Liver (tissue), 9 donors: Measurements from ENCODE around the gene DDR2. TPM values are rescaled to one million over a fixed set of nuclear protein-coding genes. Genes with fewer than 3 reads are reported as not detected.

Experiments
- DNase-seq: peaks from one replicate; pipeline ENCODE4 v3.0.0-alpha.2; 2017; ENCODE audit warnings: low spot score
- H3K27ac ChIP-seq, 2 donors: one replicate each; pipeline ENCODE4 v1.7.0; 2013; ENCODE audit warnings: inconsistent platforms in 2 of 2, low read length in 2 of 2, control low read depth in 1 of 2, low read depth in 1 of 2, mild to moderate bottlenecking in 1 of 2
- H3K27me3 ChIP-seq, 4 donors: one replicate each; pipeline versions ENCODE4 v1.6.1 to v1.7.0; 2013; ENCODE audit warnings: low read length in 3 of 4, inconsistent platforms in 1 of 4, mild to moderate bottlenecking in 1 of 4, moderate library complexity in 1 of 4; ENCODE audit not compliant: control insufficient read depth in 4 of 4, insufficient read depth in 4 of 4
- H3K36me3 ChIP-seq, 4 donors: one replicate each; pipeline versions ENCODE4 v1.6.1 to v1.7.0; 2013; ENCODE audit warnings: low read length in 3 of 4, mild to moderate bottlenecking in 3 of 4, low read depth in 1 of 4, moderate library complexity in 1 of 4; ENCODE audit not compliant: control insufficient read depth in 4 of 4, insufficient read depth in 3 of 4
- H3K4me1 ChIP-seq, 4 donors: one replicate each; pipeline versions ENCODE4 v1.6.1 to v1.7.0; 2013; ENCODE audit warnings: low read length in 3 of 4, mild to moderate bottlenecking in 3 of 4, moderate library complexity in 1 of 4; ENCODE audit not compliant: control insufficient read depth in 4 of 4, insufficient read depth in 4 of 4
- H3K4me3 ChIP-seq, 3 donors: one replicate each; pipeline versions ENCODE4 v1.6.1 to v1.7.0; 2013; ENCODE audit warnings: low read length in 3 of 3, control low read depth in 1 of 3, low read depth in 1 of 3, mild to moderate bottlenecking in 1 of 3
- H3K9ac ChIP-seq, 2 donors: one replicate each; pipeline ENCODE4 v1.7.0; 2013; ENCODE audit warnings: low read length in 2 of 2, mild to moderate bottlenecking in 2 of 2, moderate library complexity in 2 of 2, control low read depth in 1 of 2, low read depth in 1 of 2
- H3K9me3 ChIP-seq, 4 donors: one replicate each; pipeline versions ENCODE4 v1.6.1 to v1.7.0; 2013; ENCODE audit warnings: low read length in 3 of 4; ENCODE audit not compliant: control insufficient read depth in 4 of 4
- ATF3 ChIP-seq: IDR thresholded peaks from 2 replicates; pipeline ENCODE4 v1.6.1; 2016; ENCODE audit warnings: antibody characterized with exemption
- CTCF ChIP-seq: fragments of 150-350 bp; IDR thresholded peaks from 2 replicates; pipeline ENCODE4 v1.5.1; 2017; ENCODE audit warnings: improper control_type of control experiment, low read depth, low read length; ENCODE audit not compliant: missing input control
- EGR1 ChIP-seq, 2 donors: IDR thresholded peaks; 2 replicates each; pipeline ENCODE4 v1.6.1; 2016 to 2018; ENCODE audit warnings: antibody characterized with exemption in 2 of 2, low read depth in 2 of 2
- FOXA1 ChIP-seq: IDR thresholded peaks from 2 replicates; pipeline ENCODE4 v1.6.1; 2016; ENCODE audit warnings: antibody characterized with exemption
- FOXA2 ChIP-seq: IDR thresholded peaks from 2 replicates; pipeline ENCODE4 v1.6.1; 2016; ENCODE audit warnings: antibody characterized with exemption
- GABPA ChIP-seq, 2 donors: IDR thresholded peaks in 1 of 2; conservative IDR thresholded peaks in 1 of 2; 2 replicates each; pipeline ENCODE4 v1.6.1; 2016; ENCODE audit warnings: antibody characterized with exemption in 2 of 2, mild to moderate bottlenecking in 1 of 2, moderate library complexity in 1 of 2
- HNF4A ChIP-seq, 2 donors: conservative IDR thresholded peaks; 2 replicates each; pipeline ENCODE4 v1.6.1; 2016; ENCODE audit warnings: antibody characterized with exemption in 2 of 2, mild to moderate bottlenecking in 2 of 2
- HNF4G ChIP-seq: IDR thresholded peaks from 2 replicates; pipeline ENCODE4 v1.6.1; 2016; ENCODE audit warnings: antibody characterized with exemption
- JUND ChIP-seq, 2 donors: IDR thresholded peaks; 2 replicates each; pipeline ENCODE4 v1.6.1; 2016; ENCODE audit warnings: antibody characterized with exemption in 2 of 2
- MAX ChIP-seq: IDR thresholded peaks from 2 replicates; pipeline ENCODE4 v1.6.1; 2016; ENCODE audit warnings: antibody characterized with exemption
- NR2F2 ChIP-seq: IDR thresholded peaks from 2 replicates; pipeline ENCODE4 v1.6.1; 2016; ENCODE audit warnings: antibody characterized with exemption
- RAD21 ChIP-seq, 2 donors: IDR thresholded peaks; 2 replicates each; pipeline ENCODE4 v1.6.1; 2016; ENCODE audit warnings: antibody characterized with exemption in 2 of 2, mild to moderate bottlenecking in 2 of 2
- REST ChIP-seq: IDR thresholded peaks from 2 replicates; pipeline ENCODE4 v1.6.1; 2016; ENCODE audit warnings: antibody characterized with exemption, mild to moderate bottlenecking
- RXRA ChIP-seq, 2 donors: IDR thresholded peaks; 2 replicates each; pipeline ENCODE4 v1.6.1; 2017 to 2018; ENCODE audit warnings: antibody characterized with exemption in 2 of 2, mild to moderate bottlenecking in 1 of 2
- SP1 ChIP-seq: IDR thresholded peaks from 2 replicates; pipeline ENCODE4 v1.6.1; 2018; ENCODE audit warnings: antibody characterized with exemption, mild to moderate bottlenecking
- TAF1 ChIP-seq: conservative IDR thresholded peaks from 2 replicates; pipeline ENCODE4 v1.6.1; 2016; ENCODE audit warnings: antibody characterized with exemption, mild to moderate bottlenecking
- YY1 ChIP-seq: IDR thresholded peaks from 2 replicates; pipeline ENCODE4 v1.6.1; 2016; ENCODE audit warnings: antibody characterized with exemption, mild to moderate bottlenecking
- ZBTB33 ChIP-seq: IDR thresholded peaks from 2 replicates; pipeline ENCODE4 v1.6.1; 2016; ENCODE audit warnings: antibody characterized with exemption
- WGBS: extraction: QIAGEN DNeasy Blood & Tissue Kit; methylation state at CpG from one replicate; pipeline ENCODE4 v1.1.7; 2013; 5-methylcytosine and 5-hydroxymethylcytosine counted together
- polyA plus RNA-seq, 2 donors: library from polyadenylated mRNA; stranded (reverse) in 1 of 2; unstranded in 1 of 2; fragments of 200-250 nt in 1 of 2; fragments of >200 nt in 1 of 2; fragmentation: Nextera tagmentation in 1 of 2; extraction: Ambion mirVana in 1 of 2; gene quantifications; one replicate each; pipeline versions ENCODE4 v1.2.1 to v1.2.3, GENCODE V29; 2013 to 2015
- total RNA-seq, 2 donors: library from RNA; depleted of rRNA; stranded (reverse); fragments of >200 nt; gene quantifications; one replicate each; pipeline ENCODE4 v1.2.3, GENCODE V29; 2014
- donor health status: healthy.
- donor health status: healthy.
- donor health status: healthy.
- donor health status: healthy.
- donor health status: healthy.

Gene DDR2
- total and polyA plus RNA-seq, 4 donors = 1.2 to 6.4 (median 2.1) TPM

- Histone ChIP-seq H3K27me3 (no peaks in the 10 kb centered on the region), H3K9me3 (no peaks in the 10 kb centered on the region), H3K9ac (no peak overlapping the region), H3K4me3 (no peak overlapping the region), H3K27ac (no peak overlapping the region), H3K4me1 (no peaks in the 10 kb centered on the region), H3K36me3 (peaks cover 0 to 2% (median 0%) of the 10 kb centered on the region in 4 donors)
- TF ChIP-seq RXRA (IDR thresholded peaks at IDR 0.05) (no peak), EGR1 (IDR thresholded peaks at IDR 0.05; ENCODE audit: low read depth in 2 of 2) (no peak), ATF3 (no peak), TAF1 (no peak), YY1 (no peak), REST (no peak), NR2F2 (no peak), FOXA2 (no peak), ZBTB33 (no peak), JUND (IDR thresholded peaks at IDR 0.05) (no peak), MAX (no peak), CTCF (no peak), RAD21 (IDR thresholded peaks at IDR 0.05) (no peak)
- DNase-seq = no peak
- WGBS = 90% methylated on average over 4 of the region's 4 CpGs
Measured at GRCh38 chr1:162645666-162646065, 13.4 kb downstream of the DDR2 start.

GRCh38 chr1:162649583-162649982 is 17.3 kb downstream of the DDR2 start:
- WGBS = 92% methylated on average over 3 of the region's 3 CpGs
- H3K27ac ChIP-seq = no peak overlapping the region
- no peaks in the 10 kb centered on the region for H3K27me3 ChIP-seq
- no peaks in the 10 kb centered on the region for H3K9me3 ChIP-seq
- H3K9ac ChIP-seq = no peak overlapping the region
- peaks cover 0 to 2% (median 0%) of the 10 kb centered on the region in 4 donors for H3K36me3 ChIP-seq
- no peak for DNase-seq
- no peaks in the 10 kb centered on the region for H3K4me1 ChIP-seq
- no peak overlapping the region for H3K4me3 ChIP-seq
- TF ChIP-seq GABPA (IDR thresholded peaks at IDR 0.05 in 1 of 2, conservative IDR thresholded peaks at IDR 0.05 in 1 of 2) = no peak
- TF ChIP-seq ZBTB33 = no peak
- TF ChIP-seq TAF1 = no peak
- TF ChIP-seq HNF4A (conservative IDR thresholded peaks at IDR 0.05) = no peak
- no peak for TF ChIP-seq EGR1 (IDR thresholded peaks at IDR 0.05; ENCODE audit: low read depth in 2 of 2)
- no peak for TF ChIP-seq FOXA2
- TF ChIP-seq SP1 = no peak
- TF ChIP-seq CTCF = no peak
- TF ChIP-seq FOXA1 = no peak
- no peak for TF ChIP-seq RXRA (IDR thresholded peaks at IDR 0.05)
- TF ChIP-seq JUND (IDR thresholded peaks at IDR 0.05) = no peak
- TF ChIP-seq YY1 = no peak
- TF ChIP-seq ATF3 = no peak
- TF ChIP-seq MAX = no peak
- TF ChIP-seq HNF4G = no peak
